GM18508 (cell line): Measurements from ENCODE around the gene MRPL34.
"Not testable (repeated sequence)": the region's sequence is repeated elsewhere in the genome, so short reads cannot be mapped to it uniquely, and the experiment has no call there.

Experiments
- ATAC-seq: cut with Tn5 transposase; IDR thresholded peaks from one replicate; pipeline ENCODE4 v1.9.1; 2021; ENCODE audit warnings: moderate number of reproducible peaks; ENCODE audit not compliant: insufficient read depth, unreplicated experiment

MRPL34 gene

GRCh38 chr19:17305517-17306284, at the start of gene MRPL34:
MRPL34 (plus strand) TSS chr19:17305872; CDS start chr19:17305893, 21 bp downstream.
- peak; percentile 70 for ATAC-seq

GRCh38 chr19:17256130-17256529, 49.5 kb upstream of the MRPL34 start:
- no peak for ATAC-seq

- no peak for ATAC-seq
Measured at GRCh38 chr19:17259118-17259780, 46.4 kb upstream of the MRPL34 start.

- ATAC-seq, result no peak
Measured at GRCh38 chr19:17259934-17260333, 45.7 kb upstream of the MRPL34 start.

GRCh38 chr19:17260842-17261325, 44.8 kb upstream of the MRPL34 start:
- ATAC-seq, result peak; percentile 68

- no peak for ATAC-seq
Measured at GRCh38 chr19:17262557-17262956, 43.1 kb upstream of the MRPL34 start.

- ATAC-seq, result no peak
Measured at GRCh38 chr19:17263712-17264640, 41.7 kb upstream of the MRPL34 start.

- ATAC-seq, result no peak
Measured at GRCh38 chr19:17264641-17264979, 41.1 kb upstream of the MRPL34 start, which contains the start of gene USHBP1. USHBP1 (minus strand) TSS chr19:17264745; CDS start chr19:17264299, 446 bp downstream.

- ATAC-seq, result no peak
Measured at GRCh38 chr19:17266026-17266425, 39.6 kb upstream of the MRPL34 start.

GRCh38 chr19:17266589-17266974, 39.1 kb upstream of the MRPL34 start:
- ATAC-seq, result no peak

GRCh38 chr19:17266975-17267788, 38.5 kb upstream of the MRPL34 start, which contains the start of gene BABAM1:
BABAM1 (plus strand) TSS chr19:17267443; CDS start chr19:17268807, 1,364 bp downstream.
- ATAC-seq, result peak; percentile 75

GRCh38 chr19:17268754-17269153, 36.9 kb upstream of the MRPL34 start:
- no peak for ATAC-seq

GRCh38 chr19:17274892-17275291, 30.8 kb upstream of the MRPL34 start:
- ATAC-seq, result not testable (repeated sequence)

GRCh38 chr19:17275441-17276175, 30.1 kb upstream of the MRPL34 start:
- no peak for ATAC-seq

GRCh38 chr19:17279436-17279835, 26.2 kb upstream of the MRPL34 start:
- no peak for ATAC-seq

- no peak for ATAC-seq
Measured at GRCh38 chr19:17281391-17282304, 24.0 kb upstream of the MRPL34 start, which contains the start of gene ANKLE1. ANKLE1 (plus strand) TSS chr19:17281901; CDS start chr19:17281921, 20 bp downstream.

- no peak for ATAC-seq
Measured at GRCh38 chr19:17282488-17283125, 23.1 kb upstream of the MRPL34 start.
